GM19455 (cell line): Measurements from ENCODE around the gene MRPS16.
"Not testable (repeated sequence)": the region's sequence is repeated elsewhere in the genome, so short reads cannot be mapped to it uniquely, and the experiment has no call there.

ENCODE experiments used
- ATAC-seq: cut with Tn5 transposase; IDR thresholded peaks from one replicate; pipeline ENCODE4 v1.9.1; 2021; ENCODE audit not compliant: unreplicated experiment

MRPS16 gene

DNA sequence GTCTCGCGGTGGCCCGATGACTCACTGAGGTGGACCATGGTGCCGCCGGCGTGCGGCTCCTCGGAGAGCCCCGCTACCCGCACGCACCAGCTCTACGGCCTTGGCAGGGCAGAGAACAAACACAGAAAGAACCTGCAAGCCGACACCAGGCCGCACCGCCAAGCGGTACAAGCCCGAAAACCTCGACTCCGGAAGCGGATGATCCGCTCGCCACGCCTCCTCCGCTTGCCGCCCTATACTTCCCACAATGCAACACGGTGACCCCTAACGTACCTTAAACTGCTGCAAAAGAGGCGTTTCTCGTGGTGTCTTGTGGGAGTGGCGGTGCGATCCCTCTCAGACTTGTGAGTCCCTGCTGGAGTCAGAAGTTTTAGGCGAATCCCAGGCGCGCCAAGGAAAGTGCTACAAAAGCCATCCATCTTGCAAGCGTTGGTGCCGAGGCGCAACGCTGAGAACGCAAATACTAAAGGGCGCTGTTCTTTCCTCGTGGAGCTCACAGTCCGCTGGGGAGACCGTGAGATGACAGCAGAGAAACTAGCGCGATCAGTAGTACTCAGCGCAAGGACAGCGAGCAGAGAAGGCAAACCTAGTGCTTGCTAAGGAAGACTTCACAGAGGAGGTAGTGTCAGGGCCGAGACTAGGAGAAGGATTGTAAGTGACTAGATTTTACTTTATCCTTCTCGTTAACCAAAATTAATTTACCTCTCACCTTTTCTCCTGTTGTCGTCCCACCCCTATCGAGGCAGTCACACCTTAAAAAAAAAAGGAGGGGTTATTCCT is at the start of gene MRPS16:
MRPS16 (minus strand) TSS at position 200 of the 780 bp plus-strand sequence; CDS start at position 38, 162 bp downstream.
- ATAC-seq, result peak; percentile 88

DNA sequence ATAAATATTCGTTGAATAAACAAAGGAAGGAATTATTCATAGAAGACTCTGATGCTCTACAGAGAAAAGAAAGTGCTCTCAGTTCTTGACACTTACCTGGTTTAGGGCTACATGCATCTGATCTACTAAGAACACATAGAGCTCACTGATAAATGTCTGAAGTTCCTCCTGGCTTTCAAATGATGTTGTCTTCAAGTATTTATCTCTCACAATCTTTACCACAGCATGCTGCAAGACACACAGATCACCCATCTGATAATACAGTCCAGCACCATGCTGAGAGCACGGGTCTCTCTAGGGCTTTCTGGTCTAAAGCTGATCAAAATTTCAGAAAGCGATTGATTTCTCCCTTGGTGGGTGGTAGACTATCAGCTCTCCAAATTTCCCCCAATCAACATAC is 44.5 kb upstream of the MRPS16 start:
- no peak for ATAC-seq

DNA sequence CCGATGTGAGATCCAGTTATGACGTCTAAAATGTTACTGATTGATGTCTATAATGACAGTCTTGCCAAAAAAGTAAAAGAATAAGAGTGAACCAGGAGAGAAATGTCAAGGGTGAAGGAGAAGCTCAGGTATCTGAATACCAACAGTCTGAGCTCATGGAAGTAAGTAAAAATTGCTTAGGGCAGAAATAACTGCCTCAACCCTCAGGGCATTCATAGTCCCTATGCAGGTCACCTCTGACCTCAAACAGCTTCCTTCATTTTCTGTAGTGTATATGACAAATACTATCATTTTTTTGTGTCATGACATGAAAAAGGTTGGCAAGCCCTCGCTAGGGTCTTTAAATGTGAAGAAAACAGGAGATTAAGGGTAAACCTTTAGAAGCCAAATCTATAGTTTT is 41.0 kb upstream of the MRPS16 start:
- ATAC-seq, result no peak

DNA sequence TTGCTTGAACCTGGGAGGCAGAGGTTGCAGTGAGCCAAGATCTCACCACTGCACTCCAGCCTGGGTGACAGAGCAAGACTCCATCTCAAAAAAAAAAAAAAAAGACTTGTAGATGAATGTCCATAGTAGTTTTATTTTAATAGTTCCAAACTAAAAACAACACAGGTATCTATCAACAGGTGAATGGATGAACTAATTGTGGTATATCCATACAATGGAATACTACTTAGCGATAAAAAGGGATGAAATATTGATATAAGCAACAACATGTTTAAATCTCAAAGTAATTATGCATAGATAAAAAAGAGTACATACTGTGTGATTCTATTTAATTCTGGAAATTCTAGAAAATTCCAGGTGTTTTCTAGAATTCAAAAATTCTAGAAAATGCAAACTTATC is 37.5 kb upstream of the MRPS16 start:
- no peak for ATAC-seq

DNA sequence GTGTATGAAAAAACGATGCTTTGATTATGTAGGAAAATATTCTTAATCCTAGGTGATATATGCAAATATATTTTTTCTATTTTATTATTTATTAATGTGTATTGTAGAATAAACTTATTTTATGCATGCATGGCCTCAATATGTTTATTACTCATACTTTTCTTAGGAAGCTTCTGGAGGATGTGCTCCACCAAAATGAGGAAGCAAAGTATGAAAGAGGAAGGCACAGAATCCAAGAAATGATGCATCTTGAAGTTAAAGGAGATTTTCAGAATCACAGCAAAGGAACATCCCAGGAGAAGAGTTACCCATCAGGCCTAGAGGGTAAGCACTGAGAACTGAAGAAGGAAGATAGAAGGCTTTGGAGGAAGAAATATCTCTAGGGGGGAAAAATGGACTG is 35.0 kb upstream of the MRPS16 start:
- ATAC-seq, result no peak

DNA sequence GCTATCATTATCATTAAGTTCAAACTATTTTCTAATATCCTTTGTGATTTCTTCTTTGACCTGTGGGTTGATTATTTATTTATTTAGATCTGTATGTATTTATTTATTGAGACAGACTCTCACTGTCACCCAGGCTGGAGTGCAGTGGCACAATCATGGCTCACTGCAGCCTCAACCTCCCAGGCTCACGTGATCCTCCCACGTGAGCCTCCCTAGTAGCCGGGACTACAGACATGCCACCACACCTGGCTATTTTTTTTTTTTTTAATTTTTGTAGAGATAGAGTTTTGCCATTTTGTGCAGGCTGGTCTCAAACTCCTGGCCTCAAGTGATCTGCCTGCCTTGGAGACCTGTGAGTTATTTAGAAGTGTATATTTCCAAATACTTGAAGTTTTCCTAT is 28.7 kb upstream of the MRPS16 start:
- ATAC-seq, result no peak

DNA sequence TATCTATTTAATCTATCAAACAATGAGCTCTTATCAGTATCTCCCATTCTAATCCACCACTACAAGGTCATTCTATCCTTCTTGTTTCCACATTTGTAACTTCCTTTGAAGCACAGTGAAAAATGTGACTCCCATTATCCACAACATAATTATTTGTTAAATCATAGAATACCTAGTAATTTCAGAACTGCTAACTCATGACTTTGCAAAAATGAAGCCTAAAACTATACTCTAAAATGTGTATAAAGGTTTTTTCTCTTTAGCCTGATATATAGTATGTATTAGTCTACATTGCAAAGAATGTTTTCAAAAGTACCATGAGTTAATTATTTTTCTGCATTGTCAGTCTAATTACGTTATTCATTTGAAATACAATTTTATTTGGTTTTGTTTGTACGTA is 12.0 kb upstream of the MRPS16 start:
- ATAC-seq, result no peak

DNA sequence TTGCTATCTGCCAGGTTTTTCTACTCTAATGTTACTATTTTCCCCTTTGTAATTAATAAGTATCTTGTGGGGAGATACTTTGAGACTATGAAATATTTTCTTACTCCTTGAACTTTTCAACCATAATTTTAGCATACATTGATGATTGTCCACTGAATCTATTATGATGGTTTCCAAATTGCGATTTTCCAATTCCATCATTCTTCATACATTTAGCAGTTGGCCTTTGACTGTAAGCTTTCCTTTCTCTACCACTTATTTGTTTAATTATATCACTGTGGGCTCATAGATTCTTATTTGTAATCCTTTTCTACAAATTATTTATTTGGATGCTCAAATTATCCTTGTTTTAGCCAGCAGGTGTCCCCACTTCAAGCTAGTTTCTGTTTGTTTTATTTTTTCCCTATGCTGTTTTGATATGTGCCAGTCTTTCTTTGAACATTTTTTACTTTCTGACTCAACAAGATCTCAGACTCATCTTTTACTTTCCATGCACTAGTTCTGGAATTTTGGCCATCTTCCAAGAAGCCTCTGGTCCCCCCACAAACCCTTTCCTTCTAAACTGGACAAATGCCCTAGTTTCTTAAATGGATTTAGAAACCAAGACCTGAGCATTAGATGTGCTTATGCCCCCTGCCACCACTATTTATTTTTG is 11.4 kb upstream of the MRPS16 start:
- ATAC-seq, result no peak

DNA sequence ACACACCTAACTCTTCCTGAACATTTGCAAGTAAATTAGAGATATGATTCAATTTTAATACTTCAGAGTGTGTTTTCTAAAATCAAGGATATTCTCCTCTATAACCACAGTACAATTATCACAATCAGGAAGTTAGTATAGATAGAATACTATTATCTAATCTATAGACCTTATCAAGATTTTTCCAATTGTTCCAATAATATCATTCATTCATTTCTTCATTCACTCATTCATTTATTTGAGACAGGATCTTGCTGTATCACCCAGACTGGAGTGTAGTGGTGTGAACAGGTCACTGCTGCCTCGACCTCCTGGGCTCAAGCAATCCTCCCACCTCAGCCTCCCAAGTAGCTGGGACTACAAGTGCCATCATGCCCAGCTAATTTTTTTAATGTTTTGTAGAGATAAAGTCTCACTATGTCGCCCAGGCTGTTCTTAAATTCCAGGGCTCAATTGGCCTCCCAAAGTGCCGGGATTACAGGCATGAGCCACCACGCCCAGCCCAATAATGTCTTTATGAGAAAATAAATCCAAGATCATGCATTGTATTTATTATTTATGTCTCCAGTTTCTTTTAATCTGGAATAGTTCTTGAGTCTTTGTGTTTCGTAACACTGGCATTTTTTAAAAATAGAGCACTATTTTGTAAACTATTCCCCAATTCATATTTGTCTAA is 10.6 kb upstream of the MRPS16 start:
- no peak for ATAC-seq

DNA sequence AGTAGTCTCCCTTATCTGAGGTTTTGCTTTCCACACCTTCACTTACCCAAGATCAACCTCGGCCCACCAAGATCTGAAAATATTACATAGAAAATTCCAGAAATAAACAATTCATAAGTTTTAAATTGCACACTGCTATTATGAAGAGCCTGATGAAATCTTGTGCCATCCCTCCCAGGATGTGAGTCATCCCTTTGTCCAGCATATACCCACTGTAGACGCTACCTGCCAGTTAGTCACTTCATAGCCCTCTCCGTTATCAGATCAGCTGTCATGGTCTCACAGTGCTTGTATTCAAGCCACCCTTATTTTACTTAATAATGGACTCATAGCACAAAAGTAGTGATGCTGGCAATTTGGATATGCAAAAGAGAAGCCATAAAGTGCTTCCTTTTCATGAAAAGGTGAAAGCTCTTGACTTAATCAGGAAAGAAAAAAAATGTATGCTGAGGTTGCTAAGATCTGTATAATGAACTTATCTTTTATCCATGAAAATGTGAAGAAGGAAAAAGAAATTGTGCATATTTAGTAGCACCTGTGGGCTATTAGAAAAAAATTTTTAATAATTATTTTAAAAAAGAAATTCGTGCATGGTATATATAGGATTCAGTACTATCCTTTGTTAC is 9.8 kb upstream of the MRPS16 start:
- no peak for ATAC-seq

DNA sequence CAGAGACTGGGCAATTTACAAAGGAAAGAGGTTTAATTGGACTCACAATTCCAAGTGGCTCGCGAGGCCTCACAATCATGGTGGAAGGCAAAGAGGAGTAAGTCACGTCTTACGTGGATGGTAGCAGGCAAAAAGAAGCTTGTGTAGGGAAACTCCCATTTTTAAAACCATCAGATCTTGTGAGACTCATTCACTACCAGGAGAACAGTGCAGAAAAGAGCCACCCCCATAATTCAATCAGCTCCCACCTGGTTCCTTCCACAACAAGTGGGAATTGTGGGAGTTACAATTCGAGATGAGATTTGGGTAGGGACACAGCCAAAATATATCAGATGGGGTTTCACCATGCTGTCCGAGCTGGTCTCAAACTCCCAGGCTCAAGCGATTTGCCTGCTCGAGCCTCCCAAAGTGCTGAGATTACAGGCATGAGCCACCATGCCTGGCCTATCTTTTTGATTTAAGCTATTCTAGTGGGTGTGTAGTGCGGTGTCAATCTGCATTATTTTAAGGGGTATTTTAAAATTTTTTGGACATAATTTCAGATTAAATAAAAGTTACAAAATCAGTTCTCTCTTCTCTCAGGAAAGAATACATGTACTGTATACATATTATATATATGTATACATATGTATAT is 9.0 kb upstream of the MRPS16 start:
- ATAC-seq, result no peak

DNA sequence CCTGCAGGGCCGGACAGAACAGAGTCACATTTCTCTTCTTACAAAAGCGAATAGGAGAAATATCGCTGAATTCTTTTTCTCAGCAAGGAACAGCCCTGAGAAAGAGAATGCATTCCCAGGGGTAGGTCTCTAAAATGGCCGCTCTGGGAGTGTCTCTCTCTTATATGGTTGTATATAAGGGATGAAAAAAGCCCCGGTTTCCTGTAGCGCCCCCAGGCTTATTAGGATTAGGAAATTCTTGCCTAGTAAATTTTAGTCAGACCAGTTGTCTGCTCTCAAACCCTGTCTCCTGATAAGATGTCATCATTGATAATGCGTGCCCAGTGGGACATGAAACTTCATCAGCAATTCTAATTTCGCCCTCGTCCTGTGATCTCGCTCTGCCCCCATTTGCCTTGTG is 6.2 kb upstream of the MRPS16 start:
- ATAC-seq, result not testable (repeated sequence)

DNA sequence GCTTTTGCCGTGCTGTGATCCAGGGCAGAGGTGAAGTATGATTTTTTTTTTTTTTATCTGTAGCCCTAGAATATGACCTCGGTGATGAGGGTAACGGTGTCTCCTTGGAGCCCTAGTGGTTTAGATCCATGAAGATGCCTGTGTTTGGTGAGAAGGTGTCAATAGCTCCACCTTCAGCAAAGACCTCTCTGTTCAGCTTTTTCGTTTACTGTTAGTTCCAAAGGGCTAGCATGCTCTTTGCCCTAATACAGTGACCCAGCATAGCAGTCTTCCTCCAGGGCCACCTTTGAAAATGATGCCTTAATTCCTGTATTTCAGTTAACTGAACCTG is 746 bp upstream of the MRPS16 start:
- ATAC-seq, result no peak

DNA sequence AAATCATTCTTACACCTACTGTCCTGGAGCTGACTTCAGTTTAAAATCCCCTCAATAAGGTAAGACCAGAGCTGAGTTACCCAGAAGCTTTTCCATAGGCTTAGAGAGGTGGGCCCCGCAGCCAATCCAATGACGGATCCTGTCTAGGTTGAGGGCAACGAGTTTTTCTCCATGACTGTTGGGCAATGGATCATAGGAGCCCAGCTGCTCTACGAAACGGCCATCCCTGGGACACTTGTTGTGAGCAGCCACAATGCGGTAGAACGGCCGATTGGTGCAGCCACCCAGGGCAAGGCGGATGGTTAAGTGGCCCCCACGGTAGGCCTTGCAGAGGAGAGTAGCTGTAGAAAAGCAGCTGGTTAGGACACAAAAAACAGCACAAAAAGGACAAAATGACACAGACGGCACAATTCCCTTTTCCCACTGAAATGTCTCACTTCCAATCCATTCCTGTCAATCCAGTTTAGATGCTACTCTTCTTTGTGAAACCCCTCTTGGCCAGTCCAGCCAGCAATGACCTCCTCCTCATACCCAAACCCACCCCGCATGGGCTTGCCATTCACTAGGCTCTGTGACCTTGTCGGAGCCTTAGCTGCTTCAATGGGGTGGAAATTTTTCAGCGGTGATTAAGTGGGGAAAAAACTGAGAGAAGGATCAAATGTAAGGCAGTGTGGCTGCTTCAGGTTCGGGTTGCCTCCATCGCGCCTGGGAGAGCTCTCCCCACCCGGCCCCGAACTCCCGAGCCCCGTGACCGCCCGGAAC is 580 bp downstream of the MRPS16 start:
- ATAC-seq, result peak; percentile 3

DNA sequence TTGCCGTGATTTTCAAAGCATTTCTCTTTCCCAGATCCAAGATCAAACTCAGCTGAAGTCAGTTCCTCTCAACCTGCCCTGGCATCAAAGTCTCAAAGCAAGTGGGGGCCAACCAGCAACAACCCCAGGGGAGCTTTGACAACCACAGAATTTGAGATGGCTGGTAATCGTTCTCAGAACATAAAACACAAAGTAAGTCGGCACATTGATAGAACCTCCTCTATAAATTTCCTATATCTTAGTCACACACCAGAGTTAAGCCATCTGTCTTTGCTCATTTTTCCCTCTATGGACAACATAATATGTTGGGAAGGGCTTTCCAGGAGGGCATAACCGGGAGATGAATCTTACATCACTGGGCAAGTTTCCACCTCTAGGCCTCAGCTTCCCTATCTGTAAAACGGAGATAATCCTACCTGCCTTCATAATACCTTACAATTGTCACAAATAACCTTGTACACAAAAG is 4.2 kb downstream of the MRPS16 start:
- no peak for ATAC-seq

DNA sequence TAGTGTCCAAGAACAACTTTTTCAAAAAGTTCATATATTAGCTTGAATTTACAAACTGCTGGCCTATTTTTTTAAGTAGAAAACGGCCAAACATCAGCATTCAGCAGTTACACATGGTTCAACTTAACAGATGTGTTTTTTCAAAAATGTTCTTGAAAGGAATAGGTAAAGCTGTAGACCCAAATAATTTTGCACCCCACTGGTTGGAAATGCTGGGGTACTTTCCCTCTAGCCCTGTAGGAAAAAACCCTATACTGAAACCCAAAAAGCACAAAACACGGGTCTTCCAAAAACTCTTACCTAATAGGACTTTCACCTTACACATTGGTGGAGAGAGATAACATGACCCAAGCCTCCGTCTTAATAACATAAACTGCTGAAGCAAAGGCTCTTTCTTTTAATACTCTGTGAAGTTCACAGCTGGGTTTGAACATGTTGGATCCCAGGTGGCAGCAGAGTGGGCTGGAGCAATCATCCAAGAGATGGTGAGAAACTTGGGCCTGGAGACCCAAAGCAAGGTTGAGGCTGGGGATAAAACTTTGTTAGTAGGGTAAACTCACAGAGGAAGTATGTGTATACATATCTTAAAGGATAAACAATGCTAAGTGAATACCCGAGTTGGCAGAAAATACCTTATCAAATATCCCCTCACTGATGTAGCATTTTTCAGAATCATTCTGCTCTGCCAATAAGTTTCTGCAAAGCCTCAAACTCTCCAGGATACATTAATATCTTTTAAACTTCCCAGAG is 4.8 kb downstream of the MRPS16 start:
- no peak for ATAC-seq

DNA sequence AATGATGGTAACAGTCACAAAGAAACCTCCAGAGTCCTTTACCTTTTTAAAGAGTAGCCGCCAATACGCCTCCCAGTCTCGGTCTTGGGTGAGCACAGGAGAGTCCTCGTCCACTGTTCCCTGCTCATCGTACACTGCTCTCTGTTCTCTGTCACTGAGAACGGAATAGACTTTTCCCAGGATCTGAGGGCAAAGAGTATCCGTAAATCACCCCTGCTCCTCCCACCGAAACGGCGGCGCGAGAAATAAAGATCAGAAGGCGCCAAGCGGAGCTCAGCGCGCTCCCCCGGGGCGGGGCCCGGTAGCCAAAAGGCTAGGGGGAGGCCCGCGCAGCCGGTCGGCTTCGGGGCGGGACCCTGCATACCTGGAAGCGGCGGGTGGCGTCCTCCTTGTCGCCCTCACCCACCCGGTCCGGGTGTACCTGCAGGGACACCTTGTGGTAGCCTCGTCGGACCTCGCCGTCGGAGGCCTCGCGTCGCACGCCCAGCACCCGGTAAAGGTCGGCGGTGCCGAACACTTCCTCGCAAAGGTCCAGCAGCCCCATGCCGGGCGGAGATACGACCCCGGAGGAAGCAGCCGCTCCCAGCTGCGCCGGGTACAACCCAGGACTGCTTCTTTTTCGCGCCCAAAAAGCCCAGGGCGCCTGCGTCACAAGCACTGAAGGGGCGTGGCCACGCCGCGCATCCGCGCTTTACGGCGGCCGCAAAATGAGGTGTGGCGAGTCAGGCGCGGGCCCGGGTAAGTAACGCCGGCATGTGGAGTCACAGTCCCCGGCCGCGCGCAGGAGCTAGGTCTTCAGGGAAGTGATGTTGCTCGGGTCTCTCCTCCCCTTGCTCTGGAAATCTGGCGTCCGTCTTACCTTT is 5.6 kb downstream of the MRPS16 start, which contains the start of gene DNAJC9:
DNAJC9 (minus strand) TSS at position 610 of the 863 bp plus-strand sequence; CDS start at position 544, 66 bp downstream.
- ATAC-seq, result peak; percentile 82

DNA sequence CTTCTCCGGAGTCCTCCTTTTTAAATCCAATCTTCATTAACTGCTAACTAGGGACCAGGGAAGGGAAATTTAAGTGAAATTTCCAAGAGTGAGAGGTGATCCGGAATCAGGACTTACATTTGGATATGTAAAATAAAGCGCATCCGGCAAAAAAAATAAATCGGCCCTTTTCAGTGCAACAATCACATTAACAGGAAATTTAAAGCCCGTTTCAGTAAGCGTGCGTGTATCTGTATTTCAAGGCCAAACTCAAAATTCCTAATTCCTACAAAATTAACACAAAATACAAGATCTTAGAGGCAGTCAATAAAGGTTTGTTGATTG is 6.2 kb downstream of the MRPS16 start:
- ATAC-seq, result no peak
